Measurements from ENCODE around the gene TEX29. TPM values are rescaled to one million over a fixed set of nuclear protein-coding genes. Genes with fewer than 3 reads are reported as not detected.

TEX29 gene
- total and polyA plus RNA-seq, 10 of the 15 experiments (the other 5 are each of a cell fraction or from before 2014, with no cell fraction given) = 0.14 to 0.30 (median 0.22) TPM; not detected in 7

GRCh38 chr13:111322001-111322915, 1.8 kb downstream of the TEX29 start:
- no peak overlapping the region for H3K9ac ChIP-seq (ENCODE audit: control insufficient read depth, insufficient read depth, low read length)
- TF ChIP-seq, protein P1, sequence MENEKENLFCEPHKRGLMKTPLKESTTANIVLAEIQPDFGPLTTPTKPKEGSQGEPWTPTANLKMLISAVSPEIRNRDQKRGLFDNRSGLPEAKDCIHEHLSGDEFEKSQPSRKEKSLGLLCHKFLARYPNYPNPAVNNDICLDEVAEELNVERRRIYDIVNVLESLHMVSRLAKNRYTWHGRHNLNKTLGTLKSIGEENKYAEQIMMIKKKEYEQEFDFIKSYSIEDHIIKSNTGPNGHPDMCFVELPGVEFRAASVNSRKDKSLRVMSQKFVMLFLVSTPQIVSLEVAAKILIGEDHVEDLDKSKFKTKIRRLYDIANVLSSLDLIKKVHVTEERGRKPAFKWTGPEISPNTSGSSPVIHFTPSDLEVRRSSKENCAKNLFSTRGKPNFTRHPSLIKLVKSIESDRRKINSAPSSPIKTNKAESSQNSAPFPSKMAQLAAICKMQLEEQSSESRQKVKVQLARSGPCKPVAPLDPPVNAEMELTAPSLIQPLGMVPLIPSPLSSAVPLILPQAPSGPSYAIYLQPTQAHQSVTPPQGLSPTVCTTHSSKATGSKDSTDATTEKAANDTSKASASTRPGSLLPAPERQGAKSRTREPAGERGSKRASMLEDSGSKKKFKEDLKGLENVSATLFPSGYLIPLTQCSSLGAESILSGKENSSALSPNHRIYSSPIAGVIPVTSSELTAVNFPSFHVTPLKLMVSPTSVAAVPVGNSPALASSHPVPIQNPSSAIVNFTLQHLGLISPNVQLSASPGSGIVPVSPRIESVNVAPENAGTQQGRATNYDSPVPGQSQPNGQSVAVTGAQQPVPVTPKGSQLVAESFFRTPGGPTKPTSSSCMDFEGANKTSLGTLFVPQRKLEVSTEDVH (IDR thresholded peaks at IDR 0.05; ENCODE audit: low read depth, partially characterized antibody) = no peak
- TF ChIP-seq CHD4 (IDR thresholded peaks at IDR 0.05) = no peak
- TF ChIP-seq ZNF687 (IDR thresholded peaks at IDR 0.05) = no peak
- no peak for TF ChIP-seq JUNB (IDR thresholded peaks at IDR 0.05)
- no peak for TF ChIP-seq GABPA (IDR thresholded peaks at IDR 0.05; ENCODE audit: low read depth)
- TF ChIP-seq ETV6 (conservative IDR thresholded peaks at IDR 0.05 in 1 of 2, IDR thresholded peaks at IDR 0.05 in 1 of 2; ENCODE audit: borderline replicate concordance in 1 of 2, low read depth in 1 of 2) = no peak
- TF ChIP-seq RELA (IDR thresholded peaks at IDR 0.05; ENCODE audit: borderline replicate concordance, partially characterized antibody) = no peak
- TF ChIP-seq FOS (IDR thresholded peaks at IDR 0.05; ENCODE audit: borderline replicate concordance, extremely low read depth, insufficient read length) = no peak
- no peak for TF ChIP-seq USF2 (IDR thresholded peaks at IDR 0.05; ENCODE audit: borderline replicate concordance, low read depth, low read length)
- no peak for TF ChIP-seq DPF2 (IDR thresholded peaks at IDR 0.05)
- no peak for TF ChIP-seq ZNF274 (IDR thresholded peaks at IDR 0.05; ENCODE audit: insufficient read depth, insufficient read length)
- no peak for TF ChIP-seq NR2C2 (IDR thresholded peaks at IDR 0.05; ENCODE audit: borderline replicate concordance, control insufficient read depth, insufficient read length, low read depth)
- TF ChIP-seq POLR2AphosphoS5 (IDR thresholded peaks at IDR 0.05; ENCODE audit: low read length) = no peak
- no peak for FAIRE-seq
- DNase-seq (ENCODE audit: low read depth, low spot score) = no peak
- H3K4me2 ChIP-seq (ENCODE audit: control insufficient read depth, insufficient read depth) = no peak overlapping the region
- no peaks in the 10 kb centered on the region for H3K79me2 ChIP-seq (ENCODE audit: control insufficient read depth, insufficient read depth, low read length)
- ChIA-PET CTCF (interaction anchor here (0.5 kb wide), 1 partner anchor 1676 kb away, joined by 3 read pairs; no protein-coding TSS in a partner anchor), POLR2A (no interaction called here), SMC1A (ENCODE audit: uncharacterized antibody, unreplicated experiment) (no interaction called here), RAD21 (ENCODE audit: unreplicated experiment) (no interaction called here)
- H3K27ac ChIP-seq (ENCODE audit: control insufficient read depth, insufficient read depth) = no peak overlapping the region
- H3K9me3 ChIP-seq (replicated peaks; ENCODE audit: control insufficient read depth, insufficient read depth, low read length) = no peaks in the 10 kb centered on the region
- H3K36me3 ChIP-seq (ENCODE audit: control insufficient read depth in 2 of 2, insufficient read depth in 2 of 2, low read length in 1 of 2) = no peaks in the 10 kb centered on the region
- H3K4me3 ChIP-seq = no peak overlapping the region
- ATAC-seq = no peak
- intact Hi-C loops (cut with micrococcal nuclease; ENCODE audit: unreplicated experiment) = no loop called here
- H4K20me1 ChIP-seq (ENCODE audit: control insufficient read depth, insufficient read depth) = no peaks in the 10 kb centered on the region
- no peak overlapping the region for H2AFZ ChIP-seq (ENCODE audit: control insufficient read depth, low read depth, low read length)
- in situ Hi-C loops (cut with MboI) = no loop called here
- BruUV-seq (replicated peaks) = no TSS peak
- 70% methylated on average over 17 of the region's 19 CpGs for WGBS (ENCODE audit: insufficient coverage, insufficient replicate concordance, low lambda C conversion rate, missing lambda C conversion rate)
- H3K4me1 ChIP-seq (ENCODE audit: control insufficient read depth, insufficient read depth, low read length) = no peaks in the 10 kb centered on the region; the same call in 1 of the 2 replicates
- no peaks in the 10 kb centered on the region for H3K27me3 ChIP-seq (replicated peaks in 1 of 2; ENCODE audit: control insufficient read depth in 2 of 2, insufficient read depth in 2 of 2, low read length in 1 of 2)

All from GM12878 (cell line).